HG02588 (cell line): ENCODE results near the gene ATP2B2.

Experiments used
- ATAC-seq: cut with Tn5 transposase; IDR thresholded peaks from one replicate; pipeline ENCODE4 v1.9.1; 2021; ENCODE audit warnings: mild to moderate bottlenecking, moderate library complexity; ENCODE audit not compliant: unreplicated experiment

ATP2B2 gene

GRCh38 chr3:10350324-10350985 lies 154.9 kb downstream of the ATP2B2 start:
- no peak for ATAC-seq

- ATAC-seq = no peak
Measured at GRCh38 chr3:10349801-10350200, 155.6 kb downstream of the ATP2B2 start.

- ATAC-seq = no peak
Measured at GRCh38 chr3:10348404-10348721, 157.0 kb downstream of the ATP2B2 start.

- no peak for ATAC-seq
Measured at GRCh38 chr3:10347648-10348403, 157.6 kb downstream of the ATP2B2 start.

GRCh38 chr3:10345911-10346310 lies 159.5 kb downstream of the ATP2B2 start:
- ATAC-seq = no peak

- no peak for ATAC-seq
Measured at GRCh38 chr3:10344944-10345575, 160.3 kb downstream of the ATP2B2 start.

GRCh38 chr3:10344147-10344943 lies 161.0 kb downstream of the ATP2B2 start:
- ATAC-seq = no peak

- ATAC-seq = no peak
Measured at GRCh38 chr3:10343526-10343925, 161.9 kb downstream of the ATP2B2 start.

GRCh38 chr3:10342781-10343180 lies 162.6 kb downstream of the ATP2B2 start:
- ATAC-seq = no peak

GRCh38 chr3:10341901-10342398 lies 163.4 kb downstream of the ATP2B2 start:
- no peak for ATAC-seq

GRCh38 chr3:10340476-10340875 lies 164.9 kb downstream of the ATP2B2 start:
- no peak for ATAC-seq

GRCh38 chr3:10340046-10340445 lies 165.3 kb downstream of the ATP2B2 start:
- no peak for ATAC-seq

- ATAC-seq = no peak
Measured at GRCh38 chr3:10339376-10339955, 165.9 kb downstream of the ATP2B2 start.

- ATAC-seq = no peak
Measured at GRCh38 chr3:10338591-10339353, 166.6 kb downstream of the ATP2B2 start.

- no peak for ATAC-seq
Measured at GRCh38 chr3:10338164-10338470, 167.3 kb downstream of the ATP2B2 start.

- ATAC-seq = no peak
Measured at GRCh38 chr3:10337323-10338163, 167.8 kb downstream of the ATP2B2 start.

GRCh38 chr3:10336761-10337160 lies 168.6 kb downstream of the ATP2B2 start:
- ATAC-seq = no peak

- ATAC-seq = no peak
Measured at GRCh38 chr3:10335871-10336622, 169.3 kb downstream of the ATP2B2 start.
